ENCODE data around the gene OVOL2.

DNA sequence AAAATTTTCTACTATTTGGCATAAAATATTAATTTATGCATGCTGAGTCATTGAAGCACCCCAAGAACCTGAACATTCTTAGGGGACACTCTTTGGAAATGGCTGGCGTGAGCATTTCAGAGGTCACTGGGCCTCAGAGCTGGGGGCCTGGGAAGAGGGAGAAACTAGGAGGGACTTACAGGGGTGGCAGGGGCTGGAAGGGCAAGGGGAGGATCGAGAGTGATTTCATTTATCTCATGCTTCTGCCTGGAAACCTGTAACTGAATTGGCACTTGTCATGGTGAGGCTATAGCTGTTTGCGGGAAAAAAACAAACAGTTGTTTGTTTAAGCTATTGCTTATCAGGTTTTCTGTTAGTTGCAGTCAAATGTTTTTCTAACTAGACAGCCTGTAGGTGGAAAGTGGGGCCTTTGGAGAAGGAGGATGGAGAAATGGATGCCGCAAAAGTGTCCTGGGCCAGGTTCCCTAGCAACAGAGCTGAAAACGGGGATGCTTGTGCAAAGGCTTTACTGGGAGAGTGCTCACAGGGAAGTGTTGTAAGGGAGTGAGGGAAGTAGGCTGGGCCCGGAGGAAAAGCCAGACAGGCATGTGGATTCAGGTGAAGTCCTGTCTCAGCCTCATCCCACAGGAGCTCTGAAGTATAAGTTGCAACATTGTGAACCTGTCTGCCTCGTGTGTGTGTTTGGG, 43.6 kb upstream of the OVOL2 start:
- TF ChIP-seq, protein P1, sequence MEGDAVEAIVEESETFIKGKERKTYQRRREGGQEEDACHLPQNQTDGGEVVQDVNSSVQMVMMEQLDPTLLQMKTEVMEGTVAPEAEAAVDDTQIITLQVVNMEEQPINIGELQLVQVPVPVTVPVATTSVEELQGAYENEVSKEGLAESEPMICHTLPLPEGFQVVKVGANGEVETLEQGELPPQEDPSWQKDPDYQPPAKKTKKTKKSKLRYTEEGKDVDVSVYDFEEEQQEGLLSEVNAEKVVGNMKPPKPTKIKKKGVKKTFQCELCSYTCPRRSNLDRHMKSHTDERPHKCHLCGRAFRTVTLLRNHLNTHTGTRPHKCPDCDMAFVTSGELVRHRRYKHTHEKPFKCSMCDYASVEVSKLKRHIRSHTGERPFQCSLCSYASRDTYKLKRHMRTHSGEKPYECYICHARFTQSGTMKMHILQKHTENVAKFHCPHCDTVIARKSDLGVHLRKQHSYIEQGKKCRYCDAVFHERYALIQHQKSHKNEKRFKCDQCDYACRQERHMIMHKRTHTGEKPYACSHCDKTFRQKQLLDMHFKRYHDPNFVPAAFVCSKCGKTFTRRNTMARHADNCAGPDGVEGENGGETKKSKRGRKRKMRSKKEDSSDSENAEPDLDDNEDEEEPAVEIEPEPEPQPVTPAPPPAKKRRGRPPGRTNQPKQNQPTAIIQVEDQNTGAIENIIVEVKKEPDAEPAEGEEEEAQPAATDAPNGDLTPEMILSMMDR (conservative IDR thresholded peaks at IDR 0.05; ENCODE audit: low read length), result no peak
- no peak for TF ChIP-seq EZH2phosphoT487 (IDR thresholded peaks at IDR 0.05; ENCODE audit: borderline replicate concordance, low read depth, low read length)
